CD14-positive monocyte (primary cell): ENCODE results near the gene PWWP2B. TPM values are rescaled to one million over a fixed set of nuclear protein-coding genes. Genes with fewer than 3 reads are reported as not detected.

Source experiments
- DNase-seq, 3 donors: peaks; one replicate each; pipeline ENCODE4 v3.0.0-alpha.2; 2011 to 2022
- H2AFZ ChIP-seq: 2 replicates; pipeline ENCODE4 v1.6.0; 2012; ENCODE audit warnings: mild to moderate bottlenecking, low read depth, low read length, inconsistent platforms; ENCODE audit not compliant: insufficient read depth, poor library complexity, severe bottlenecking
- H3K27ac ChIP-seq, 2 donors: 1 replicate in 1 of 2; 2 replicates in 1 of 2; pipeline ENCODE4 v1.5.1; 2012 to 2013; ENCODE audit warnings: low read length in 2 of 2, control low read depth in 1 of 2, inconsistent platforms in 1 of 2, low read depth in 1 of 2, mild to moderate bottlenecking in 1 of 2
- H3K27me3 ChIP-seq, 2 donors: one replicate each; pipeline versions ENCODE4 v1.6.0 to v1.6.1; 2011 to 2013; ENCODE audit warnings: low read length in 2 of 2; ENCODE audit not compliant: control insufficient read depth in 2 of 2, insufficient read depth in 2 of 2
- H3K36me3 ChIP-seq, 2 donors: replicated peaks in 1 of 2; 1 replicate in 1 of 2; 2 replicates in 1 of 2; pipeline versions ENCODE4 v1.5.1 to v1.6.1; 2012 to 2013; ENCODE audit warnings: low read length in 2 of 2, control low read depth in 1 of 2, inconsistent platforms in 1 of 2, mild to moderate bottlenecking in 1 of 2; ENCODE audit not compliant: insufficient read depth in 2 of 2, control insufficient read depth in 1 of 2
- H3K4me1 ChIP-seq, 2 donors: 1 replicate in 1 of 2; 2 replicates in 1 of 2; pipeline versions ENCODE4 v1.5.1 to v1.6.1; 2012 to 2013; ENCODE audit warnings: low read length in 2 of 2, control low read depth in 1 of 2, inconsistent platforms in 1 of 2, mild to moderate bottlenecking in 1 of 2, moderate library complexity in 1 of 2; ENCODE audit not compliant: insufficient read depth in 2 of 2, control insufficient read depth in 1 of 2
- H3K4me2 ChIP-seq: replicated peaks from 2 replicates; pipeline ENCODE3; 2012; ENCODE audit warnings: low read length, moderate library complexity, mild to moderate bottlenecking; ENCODE audit not compliant: poor library complexity, severe bottlenecking; ENCODE audit errors: extremely low read depth
- H3K4me3 ChIP-seq, 3 experiments: fragments of 200-600 bp in 1 of 3; sonication (generic) in 1 of 3; replicated peaks in 1 of 3; 1 replicate in 2 of 3; 2 replicates in 1 of 3; pipeline ENCODE4 v1.5.1; 2011 to 2013; ENCODE audit warnings: low read length in 3 of 3, mild to moderate bottlenecking in 3 of 3, control low read depth in 2 of 3, low read depth in 2 of 3, inconsistent platforms in 1 of 3, moderate library complexity in 1 of 3
- H3K79me2 ChIP-seq: 2 replicates; pipeline ENCODE4 v1.6.0; 2012; ENCODE audit warnings: mild to moderate bottlenecking, control low read depth, inconsistent platforms, low read length, moderate library complexity; ENCODE audit not compliant: insufficient read depth
- H3K9ac ChIP-seq: 2 replicates; pipeline ENCODE4 v1.6.0; 2017; ENCODE audit warnings: low read length, mild to moderate bottlenecking; ENCODE audit not compliant: insufficient read depth, poor library complexity, severe bottlenecking
- H3K9me3 ChIP-seq, 2 donors: replicated peaks in 1 of 2; 1 replicate in 1 of 2; 2 replicates in 1 of 2; pipeline versions ENCODE4 v1.5.1 to v1.6.1; 2012 to 2013; ENCODE audit warnings: low read length in 2 of 2, control low read depth in 1 of 2; ENCODE audit not compliant: control insufficient read depth in 1 of 2, insufficient read depth in 1 of 2
- H4K20me1 ChIP-seq: 2 replicates; pipeline ENCODE4 v1.6.0; 2012; ENCODE audit warnings: mild to moderate bottlenecking, low read length, control low read depth, moderate library complexity; ENCODE audit not compliant: insufficient read depth
- H3K27ac Mint-ChIP-seq, 7 donors: one replicate each; pipeline ENCODE4 v1.8.0; 2020; ENCODE audit warnings: mild to moderate bottlenecking in 7 of 7, mixed read lengths in 7 of 7, moderate library complexity in 6 of 7, inconsistent platforms in 2 of 7
- H3K27me3 Mint-ChIP-seq, 3 donors: one replicate each; pipeline ENCODE4 v1.8.0; 2021 to 2022; ENCODE audit warnings: low read depth in 3 of 3, mild to moderate bottlenecking in 3 of 3, mixed read lengths in 3 of 3, moderate library complexity in 3 of 3, inconsistent platforms in 1 of 3
- H3K36me3 Mint-ChIP-seq, 2 donors: one replicate each; pipeline ENCODE4 v1.8.0; 2020; ENCODE audit warnings: mixed read lengths in 2 of 2, inconsistent platforms in 1 of 2, mild to moderate bottlenecking in 1 of 2
- H3K4me1 Mint-ChIP-seq: one replicate; pipeline ENCODE4 v1.8.0; 2020; ENCODE audit warnings: mild to moderate bottlenecking, mixed read lengths
- H3K4me3 Mint-ChIP-seq, 2 donors: one replicate each; pipeline ENCODE4 v1.8.0; 2020; ENCODE audit warnings: mild to moderate bottlenecking in 2 of 2, mixed read lengths in 2 of 2, moderate library complexity in 1 of 2
- H3K9me3 Mint-ChIP-seq, 7 donors: one replicate each; pipeline ENCODE4 v1.8.0; 2020 to 2022; ENCODE audit warnings: mixed read lengths in 7 of 7, mild to moderate bottlenecking in 6 of 7, moderate library complexity in 6 of 7, inconsistent platforms in 2 of 7
- CTCF ChIP-seq: fragments of 200-600 bp; IDR thresholded peaks from one replicate; pipeline ENCODE4 v1.8.0; 2022; ENCODE audit warnings: antibody characterized with exemption, mild to moderate bottlenecking
- WGBS: methylation state at CpG from one replicate; pipeline ENCODE4 v1.1.5; 2013; ENCODE audit warnings: missing lambda C conversion rate; ENCODE audit not compliant: insufficient coverage; 5-methylcytosine and 5-hydroxymethylcytosine counted together
- intact Hi-C, 2 donors: fragments of 100-400 bp; cut with micrococcal nuclease; formaldehyde crosslinking; loops; one replicate each; pipeline versions ENCODE4 v1.15.0 to v1.15.1; 2023
- polyA plus RNA-seq, 3 donors: library from polyadenylated mRNA; depleted of rRNA in 1 of 3; unstranded in 2 of 3; stranded (reverse) in 1 of 3; fragments of 300-500 nt in 2 of 3; fragments of >200 nt in 1 of 3; fragmentation: Illumina TruSeq in 2 of 3; gene quantifications; 1 replicate in 2 of 3; 2 replicates in 1 of 3; pipeline ENCODE4 v1.2.3, GENCODE V29; 2012 to 2021

Gene PWWP2B
- polyA plus RNA-seq, 3 donors: 2.4 to 6.9 (median 2.7) TPM

GRCh38 chr10:132404911-132405462 lies 8.0 kb downstream of the PWWP2B start:
- Mint-ChIP-seq H3K9me3 (no peaks in the 10 kb centered on the region), H3K27ac (no peak overlapping the region)

GRCh38 chr10:132405463-132405991 lies 8.5 kb downstream of the PWWP2B start:
- whole genome bisulfite sequencing: 98% methylated on average over 53 of the region's 53 CpGs
- Histone ChIP-seq H3K4me2 (no peak overlapping the region), H3K4me1 (peaks cover 48 to 51% of the 10 kb centered on the region in 2 donors), H3K27me3 (no peaks in the 10 kb centered on the region), H3K36me3 (peaks cover 22 to 26% of the 10 kb centered on the region in 2 donors), H4K20me1 (peaks cover 64% of the 10 kb centered on the region), H3K4me3 (no peak overlapping the region), H2AFZ (no peak overlapping the region), H3K9ac (no peak overlapping the region), H3K9me3 (no peaks in the 10 kb centered on the region), H3K27ac (no peak overlapping the region), H3K79me2 (peaks cover 87% of the 10 kb centered on the region)
- intact Hi-C loops: no loop called here
- peaks cover 27 to 45% of the 10 kb centered on the region in 2 donors for H3K36me3 Mint-ChIP-seq
- H3K9me3 Mint-ChIP-seq: no peaks in the 10 kb centered on the region
- H3K27ac Mint-ChIP-seq: no peak overlapping the region
- DNase-seq: no peak
- H3K4me1 Mint-ChIP-seq: peaks cover 52% of the 10 kb centered on the region
- H3K4me3 Mint-ChIP-seq: no peak overlapping the region
- peaks cover 0 to 3% (median 1%) of the 10 kb centered on the region in 3 donors for H3K27me3 Mint-ChIP-seq
- TF ChIP-seq CTCF: no peak

More at GRCh38 chr10:132404911-132405462, 8.0 kb downstream of the PWWP2B start:
- peaks cover 22 to 26% of the 10 kb centered on the region in 2 donors for H3K36me3 ChIP-seq
- H3K9me3 ChIP-seq: no peaks in the 10 kb centered on the region
- 98% methylated on average over 41 of the region's 54 CpGs for WGBS
- no peak overlapping the region for H3K4me3 Mint-ChIP-seq
- H3K4me1 Mint-ChIP-seq: peaks cover 54% of the 10 kb centered on the region
- intact Hi-C loops: no loop called here
- H3K27me3 ChIP-seq: no peaks in the 10 kb centered on the region
- no peak overlapping the region for H3K9ac ChIP-seq
- peaks cover 53 to 56% of the 10 kb centered on the region in 2 donors for H3K4me1 ChIP-seq
- peaks cover 0 to 3% (median 1%) of the 10 kb centered on the region in 3 donors for H3K27me3 Mint-ChIP-seq
- H4K20me1 ChIP-seq: peaks cover 64% of the 10 kb centered on the region
- H3K79me2 ChIP-seq: peaks cover 87% of the 10 kb centered on the region
- no peak overlapping the region for H3K4me3 ChIP-seq
- no peak for TF ChIP-seq CTCF
- H2AFZ ChIP-seq: no peak overlapping the region
- peaks cover 24 to 43% of the 10 kb centered on the region in 2 donors for H3K36me3 Mint-ChIP-seq
- no peak overlapping the region for H3K27ac ChIP-seq
- no peak for DNase-seq
- no peak overlapping the region for H3K4me2 ChIP-seq
